DOHH2 (cell line): Measurements from ENCODE around the gene SMIM43.

Source experiments
- CTCF ChIP-seq: fragments of 200-600 bp; sonication (generic); IDR thresholded peaks from one replicate; pipeline ENCODE4 v1.5.1; 2014; ENCODE audit warnings: antibody characterized with exemption, mild to moderate bottlenecking, low read depth, low read length; ENCODE audit not compliant: poor library complexity, severe bottlenecking
- EZH2phosphoT487 ChIP-seq: fragments of 200-600 bp; sonication (generic); IDR thresholded peaks from 2 replicates; pipeline ENCODE4 v1.6.1; 2017; ENCODE audit warnings: borderline replicate concordance, mild to moderate bottlenecking, antibody characterized with exemption, low read length, moderate library complexity, mixed read lengths

- TF ChIP-seq CTCF (no peak), EZH2phosphoT487 (no peak)
Observed at GRCh38 chr4:121785479-121785878, 20.5 kb upstream of the SMIM43 start.
